SK-N-SH (cell line): ENCODE data around the gene KIF6. TPM values are rescaled to one million over a fixed set of nuclear protein-coding genes. Genes with fewer than 3 reads are reported as not detected.

Source experiments
- CTCF ChIA-PET: fragments of 300-600, 350-600 bp; formaldehyde crosslinking; extraction: SDS; loops from one replicate; lab custom pipeline; 2021; lab: Yijun Ruan, JAX
- POLR2A ChIA-PET: fragments of 350-600 bp; sonication (Branson Sonifier 250); formaldehyde crosslinking; extraction: SDS; loops from one replicate; lab custom pipeline; 2020; ENCODE audit warnings: antibody characterized with exemption, inconsistent platforms; lab: Yijun Ruan, JAX
- DNase-seq: peaks from one replicate; pipeline ENCODE4 v3.0.0; 2012
- H2AFZ ChIP-seq: fragments of 200-600 bp; sonication (generic); 2 replicates; pipeline ENCODE4 v1.8.1; 2016; ENCODE audit warnings: antibody characterized with exemption, mild to moderate bottlenecking, low read depth
- H3F3A ChIP-seq: fragments of 200-600 bp; sonication (generic); replicated peaks from 2 replicates; pipeline ENCODE3; 2016; ENCODE audit warnings: antibody characterized with exemption, mild to moderate bottlenecking; ENCODE audit not compliant: insufficient read depth
- H3K27ac ChIP-seq, 2 experiments: fragments of 200-500 bp in 1 of 2; fragments of 200-600 bp in 1 of 2; sonication (Bioruptor generic) in 1 of 2; sonication (generic), shearing (Covaris generic) in 1 of 2; 2 replicates each; pipeline versions ENCODE4 v1.5.1 to v1.6.1; 2014 to 2016; ENCODE audit warnings: low read depth in 2 of 2, inconsistent platforms in 1 of 2, low read length in 1 of 2, mild to moderate bottlenecking in 1 of 2, mixed read lengths in 1 of 2
- H3K27me3 ChIP-seq: fragments of 200-600 bp; sonication (generic), shearing (Covaris generic); 2 replicates; pipeline ENCODE4 v1.6.1; 2016; ENCODE audit warnings: mixed run types; ENCODE audit not compliant: insufficient read depth
- H3K36me3 ChIP-seq, 2 experiments: fragments of 200-500 bp in 1 of 2; fragments of 200-600 bp in 1 of 2; sonication (Bioruptor generic) in 1 of 2; sonication (generic) in 1 of 2; replicated peaks in 1 of 2; 2 replicates each; pipeline versions ENCODE3 to v1.5.1; 2014 to 2016; ENCODE audit warnings: low read length in 1 of 2, mild to moderate bottlenecking in 1 of 2; ENCODE audit not compliant: insufficient read depth in 2 of 2, control insufficient read depth in 1 of 2
- H3K4me1 ChIP-seq, 2 experiments: fragments of 200-500 bp in 1 of 2; fragments of 200-600 bp in 1 of 2; sonication (Bioruptor generic) in 1 of 2; sonication (generic), shearing (Covaris generic) in 1 of 2; 2 replicates each; pipeline versions ENCODE4 v1.5.1 to v1.6.1; 2014 to 2016; ENCODE audit warnings: low read depth in 1 of 2, low read length in 1 of 2, mixed run types in 1 of 2; ENCODE audit not compliant: insufficient read depth in 2 of 2, control insufficient read depth in 1 of 2
- H3K4me2 ChIP-seq: fragments of 200-600 bp; sonication (generic), shearing (Covaris generic); 2 replicates; pipeline ENCODE4 v1.6.1; 2017; ENCODE audit warnings: mixed run types
- H3K4me3 ChIP-seq, 2 experiments: fragments of 200-500 bp in 1 of 2; fragments of 200-600 bp in 1 of 2; sonication (Bioruptor generic) in 1 of 2; sonication (generic), shearing (Covaris generic) in 1 of 2; 2 replicates each; pipeline versions ENCODE4 v1.5.1 to v1.8.1; 2014 to 2016; ENCODE audit warnings: low read depth in 2 of 2, inconsistent platforms in 1 of 2, low read length in 1 of 2, mild to moderate bottlenecking in 1 of 2, mixed read lengths in 1 of 2, moderate library complexity in 1 of 2
- H3K79me2 ChIP-seq: fragments of 200-600 bp; sonication (generic); 2 replicates; pipeline ENCODE4 v1.8.1; 2017; ENCODE audit warnings: mild to moderate bottlenecking; ENCODE audit not compliant: insufficient read depth
- H3K9ac ChIP-seq: fragments of 200-600 bp; sonication (generic); 2 replicates; pipeline ENCODE4 v1.6.1; 2017; ENCODE audit warnings: mixed run types
- H3K9me2 ChIP-seq: fragments of 200-600 bp; sonication (generic); 2 replicates; pipeline ENCODE4 v1.6.1; 2017; ENCODE audit warnings: mixed run types
- H3K9me3 ChIP-seq: fragments of 200-600 bp; sonication (generic); 2 replicates; pipeline ENCODE4 v1.6.1; 2017; ENCODE audit warnings: mixed run types, mild to moderate bottlenecking, moderate library complexity
- H4K20me1 ChIP-seq: fragments of 200-600 bp; sonication (generic); 2 replicates; pipeline ENCODE4 v1.6.1; 2017; ENCODE audit warnings: mild to moderate bottlenecking, mixed run types; ENCODE audit not compliant: insufficient read depth
- ELF1 ChIP-seq: IDR thresholded peaks from 2 replicates; pipeline ENCODE4 v1.4.0; 2012
- EZH2phosphoT487 ChIP-seq: fragments of 200-600 bp; sonication (generic); IDR thresholded peaks from 2 replicates; pipeline ENCODE4 v1.6.1; 2017; ENCODE audit warnings: low read depth, mixed run types, mild to moderate bottlenecking, antibody characterized with exemption, moderate library complexity, borderline replicate concordance
- FOSL2 ChIP-seq: IDR thresholded peaks from 2 replicates; pipeline ENCODE4 v1.4.0; 2012; ENCODE audit warnings: low read depth, mild to moderate bottlenecking, moderate library complexity, borderline replicate concordance
- FOXM1 ChIP-seq: IDR thresholded peaks from 2 replicates; pipeline ENCODE4 v1.4.0; 2012; ENCODE audit warnings: low read depth, mild to moderate bottlenecking
- GABPA ChIP-seq: IDR thresholded peaks from 2 replicates; pipeline ENCODE4 v1.4.0; 2012; ENCODE audit warnings: low read depth, mild to moderate bottlenecking
- JUND ChIP-seq: IDR thresholded peaks from 2 replicates; pipeline ENCODE4 v1.4.0; 2012
- MAX ChIP-seq: IDR thresholded peaks from 2 replicates; pipeline ENCODE4 v1.4.0; 2012; ENCODE audit warnings: low read depth
- MXI1 ChIP-seq: IDR thresholded peaks from 2 replicates; pipeline ENCODE4 v1.6.1; 2012; ENCODE audit warnings: mild to moderate bottlenecking, low read depth, low read length, improper control_type of control experiment
- NFIC ChIP-seq: IDR thresholded peaks from 2 replicates; pipeline ENCODE4 v1.4.0; 2012; ENCODE audit warnings: borderline replicate concordance
- NRF1 ChIP-seq: IDR thresholded peaks from 2 replicates; pipeline ENCODE4 v1.6.1; 2012; ENCODE audit warnings: low read depth, mild to moderate bottlenecking, low read length
- RAD21 ChIP-seq: IDR thresholded peaks from 2 replicates; pipeline ENCODE4 v1.6.1; 2012; ENCODE audit warnings: mild to moderate bottlenecking, low read length
- REST ChIP-seq: IDR thresholded peaks from 2 replicates; pipeline ENCODE4 v1.6.1; 2012; ENCODE audit warnings: mild to moderate bottlenecking, low read depth, low read length, moderate library complexity
- RFX5 ChIP-seq: IDR thresholded peaks from 2 replicates; pipeline ENCODE4 v1.6.1; 2012; ENCODE audit warnings: mild to moderate bottlenecking, improper control_type of control experiment, low read length
- SMC3 ChIP-seq: IDR thresholded peaks from 2 replicates; pipeline ENCODE4 v1.6.1; 2012; ENCODE audit warnings: low read depth, low read length, improper control_type of control experiment
- TAF1 ChIP-seq: IDR thresholded peaks from 2 replicates; pipeline ENCODE4 v1.6.1; 2012; ENCODE audit warnings: low read depth, mild to moderate bottlenecking, low read length, moderate library complexity, borderline replicate concordance
- TEAD4 ChIP-seq: IDR thresholded peaks from 2 replicates; pipeline ENCODE4 v1.4.0; 2012; ENCODE audit warnings: mild to moderate bottlenecking, borderline replicate concordance; ENCODE audit not compliant: insufficient read depth
- USF2 ChIP-seq: fragments of 150-350 bp; IDR thresholded peaks from 2 replicates; pipeline ENCODE4 v1.6.1; 2017; ENCODE audit warnings: antibody characterized with exemption, low read length, low read depth, borderline replicate concordance
- WGBS: methylation state at CpG from one replicate; pipeline ENCODE4 v1.1.6; 2017; ENCODE audit warnings: low lambda C conversion rate; 5-methylcytosine and 5-hydroxymethylcytosine counted together
- polyA plus RNA-seq, 3 experiments: library from polyadenylated mRNA; depleted of rRNA; stranded (reverse); fragments of >200 nt; gene quantifications; 2 replicates each; pipeline ENCODE4 v1.2.3, GENCODE V29; 2012

KIF6 gene
- polyA plus RNA-seq, 1 of the 3 experiments (the other 2 are of a cell fraction) = 0.13 TPM

GRCh38 chr6:39698789-39699188, 26.4 kb downstream of the KIF6 start:
- 94% methylated on average over 1 of the region's 1 CpG for WGBS
- no peaks in the 10 kb centered on the region for H3K9me2 ChIP-seq
- no peaks in the 10 kb centered on the region for H3K4me1 ChIP-seq
- no peaks in the 10 kb centered on the region for H3K36me3 ChIP-seq
- H4K20me1 ChIP-seq = no peaks in the 10 kb centered on the region
- no peaks in the 10 kb centered on the region for H3F3A ChIP-seq
- H3K9ac ChIP-seq = no peak overlapping the region
- no peak for DNase-seq
- H3K27me3 ChIP-seq = no peaks in the 10 kb centered on the region
- no peaks in the 10 kb centered on the region for H3K79me2 ChIP-seq
- no peak for TF ChIP-seq REST
- no peak for TF ChIP-seq GABPA
- TF ChIP-seq TAF1 = no peak
- no peak for TF ChIP-seq SMC3
- no peak for TF ChIP-seq JUND
- TF ChIP-seq FOSL2 = no peak
- TF ChIP-seq FOXM1 = no peak
- no peak for TF ChIP-seq EZH2phosphoT487
- TF ChIP-seq MXI1 = no peak
- no peak for TF ChIP-seq NRF1
- TF ChIP-seq RFX5 = no peak
- TF ChIP-seq TEAD4 = no peak
- H2AFZ ChIP-seq = no peak overlapping the region
- ChIA-PET POLR2A (no interaction called here), CTCF (interaction anchor here (1.2 kb wide), 1 partner anchor 34 kb away, joined by 3 read pairs; no protein-coding TSS in a partner anchor)
- H3K4me3 ChIP-seq = no peak overlapping the region
- no peak overlapping the region for H3K4me2 ChIP-seq
- no peaks in the 10 kb centered on the region for H3K9me3 ChIP-seq
- no peak overlapping the region for H3K27ac ChIP-seq

GRCh38 chr6:39696986-39697788, 28.0 kb downstream of the KIF6 start:
- no peaks in the 10 kb centered on the region for H3F3A ChIP-seq
- WGBS = 43% methylated on average over 4 of the region's 4 CpGs
- no peaks in the 10 kb centered on the region for H3K79me2 ChIP-seq
- H3K4me2 ChIP-seq = no peak overlapping the region
- H3K27me3 ChIP-seq = no peaks in the 10 kb centered on the region
- H3K27ac ChIP-seq = no peak overlapping the region
- H3K36me3 ChIP-seq = no peaks in the 10 kb centered on the region
- TF ChIP-seq FOSL2 (no peak), MXI1 (no peak), FOXM1 (no peak), RAD21 (no peak), TAF1 (no peak), RFX5 (no peak), MAX (no peak), USF2 (no peak), NFIC (no peak), SMC3 (no peak), JUND (no peak), ELF1 (no peak)
- no peak overlapping the region for H3K4me3 ChIP-seq
- no peak overlapping the region for H2AFZ ChIP-seq
- POLR2A ChIA-PET = no interaction called here
- no peaks in the 10 kb centered on the region for H3K4me1 ChIP-seq
- no peak for DNase-seq
- CTCF ChIA-PET = no interaction called here
- no peaks in the 10 kb centered on the region for H4K20me1 ChIP-seq
- no peak overlapping the region for H3K9ac ChIP-seq
- H3K9me2 ChIP-seq = no peaks in the 10 kb centered on the region
- no peaks in the 10 kb centered on the region for H3K9me3 ChIP-seq
